ENCODE measurements around the gene PAF1. TPM values are rescaled to one million over a fixed set of nuclear protein-coding genes. Genes with fewer than 3 reads are reported as not detected.

PAF1 gene
- polyA plus RNA-seq, 2 of the 4 experiments (the other 2 are of a cell fraction), result 103 to 110 TPM

- H3K4me3 ChIP-seq, result no peak overlapping the region
- TF ChIP-seq, protein P1, sequence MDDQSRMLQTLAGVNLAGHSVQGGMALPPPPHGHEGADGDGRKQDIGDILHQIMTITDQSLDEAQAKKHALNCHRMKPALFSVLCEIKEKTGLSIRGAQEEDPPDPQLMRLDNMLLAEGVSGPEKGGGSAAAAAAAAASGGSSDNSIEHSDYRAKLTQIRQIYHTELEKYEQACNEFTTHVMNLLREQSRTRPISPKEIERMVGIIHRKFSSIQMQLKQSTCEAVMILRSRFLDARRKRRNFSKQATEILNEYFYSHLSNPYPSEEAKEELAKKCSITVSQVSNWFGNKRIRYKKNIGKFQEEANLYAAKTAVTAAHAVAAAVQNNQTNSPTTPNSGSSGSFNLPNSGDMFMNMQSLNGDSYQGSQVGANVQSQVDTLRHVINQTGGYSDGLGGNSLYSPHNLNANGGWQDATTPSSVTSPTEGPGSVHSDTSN (IDR thresholded peaks at IDR 0.05), result no peak
- TF ChIP-seq ZFP36 (IDR thresholded peaks at IDR 0.05; ENCODE audit: borderline replicate concordance, partially characterized antibody), result peak; percentile 69
- ChIA-PET POLR2A (no interaction called here), CTCF (interaction anchor here (1.3 to 12.2 kb wide), 8 partner anchors 8 to 406 kb away, joined by 3 to 133 read pairs (median 9); partner anchors contain the start of genes FBXO17, MRPS12 and SARS2)
- DNase-seq (ENCODE audit: low read depth in 1 of 2, low spot score in 1 of 2) (no peak), FAIRE-seq (no peak), ATAC-seq (no peak)
- 44% methylated on average over 3 of the region's 3 CpGs for WGBS (ENCODE audit: missing lambda C conversion rate)
- peaks cover 15% of the 10 kb centered on the region for H3K4me1 ChIP-seq
- H3K4me2 ChIP-seq, result no peak overlapping the region
- H3K27ac ChIP-seq, result no peak overlapping the region
- no peaks in the 10 kb centered on the region for H3K9me3 ChIP-seq
These were observed 54.4 kb downstream of the PAF1 start for GRCh38 chr19:39336483-39336882.

Small RNA genes lying within 50 kb of the gene (small RNA-seq; reads per million reads assigned to genes)
- gene AC011445.2, result 0 to 3.0 (median 0.06) reads per million in 6 experiments
- 0 to 0.04 (median 0) reads per million in 6 experiments for gene MIR4530
- gene RN7SL566P, result 0 reads per million in 6 experiments

Other genes starting within 250 kb of the PAF1 start
- 0.90 and 1.1 TPM in 2 replicates for gene NCCRP1, start 194.1 kb downstream of the PAF1 start, polyA plus RNA-seq (2011; rRNA removed)
- 0.71 to 1.1 TPM (median 0.99 TPM) in 3 replicates for gene NCCRP1, start 194.1 kb downstream of the PAF1 start, polyA plus RNA-seq (2017; fragmentation: RNase III; extraction: RNeasy Plus Mini Kit Qiagen cat#74134 plus additional on column Dnase treatment)
- gene SYCN, start 186.8 kb downstream of the PAF1 start, polyA plus RNA-seq (2011; rRNA removed), result not detected in 2 replicates
- not detected in 3 replicates for gene SYCN, start 186.8 kb downstream of the PAF1 start, polyA plus RNA-seq (2017; fragmentation: RNase III; extraction: RNeasy Plus Mini Kit Qiagen cat#74134 plus additional on column Dnase treatment)
- gene IFNL3, start 146.1 kb downstream of the PAF1 start, polyA plus RNA-seq (2011; rRNA removed), result not detected in 2 replicates
- not detected in 3 replicates for gene IFNL3, start 146.1 kb downstream of the PAF1 start, polyA plus RNA-seq (2017; fragmentation: RNase III; extraction: RNeasy Plus Mini Kit Qiagen cat#74134 plus additional on column Dnase treatment)
- not detected in 2 replicates for gene IFNL4, start 142.2 kb downstream of the PAF1 start, polyA plus RNA-seq (2011; rRNA removed)
- gene IFNL4, start 142.2 kb downstream of the PAF1 start, polyA plus RNA-seq (2017; fragmentation: RNase III; extraction: RNeasy Plus Mini Kit Qiagen cat#74134 plus additional on column Dnase treatment), result not detected in 3 replicates
- gene IFNL2, start 122.7 kb downstream of the PAF1 start, polyA plus RNA-seq (2011; rRNA removed), result not detected in 2 replicates
- gene IFNL2, start 122.7 kb downstream of the PAF1 start, polyA plus RNA-seq (2017; fragmentation: RNase III; extraction: RNeasy Plus Mini Kit Qiagen cat#74134 plus additional on column Dnase treatment), result not detected in 3 replicates
- gene IFNL1, start 94.7 kb downstream of the PAF1 start, polyA plus RNA-seq (2011; rRNA removed), result not detected in 2 replicates
- gene IFNL1, start 94.7 kb downstream of the PAF1 start, polyA plus RNA-seq (2017; fragmentation: RNase III; extraction: RNeasy Plus Mini Kit Qiagen cat#74134 plus additional on column Dnase treatment), result not detected in 3 replicates
- 1.1 and 1.6 TPM in 2 replicates for gene LRFN1, start 70.2 kb downstream of the PAF1 start, polyA plus RNA-seq (2011; rRNA removed)
- 7.9 to 9.1 TPM (median 8.7 TPM) in 3 replicates for gene LRFN1, start 70.2 kb downstream of the PAF1 start, polyA plus RNA-seq (2017; fragmentation: RNase III; extraction: RNeasy Plus Mini Kit Qiagen cat#74134 plus additional on column Dnase treatment)
- 0.37 TPM in 1 of 2 replicates, not detected in the other for gene GMFG, start 55.1 kb downstream of the PAF1 start, polyA plus RNA-seq (2011; rRNA removed)
- gene GMFG, start 55.1 kb downstream of the PAF1 start, polyA plus RNA-seq (2017; fragmentation: RNase III; extraction: RNeasy Plus Mini Kit Qiagen cat#74134 plus additional on column Dnase treatment), result 0.47 TPM in 1 of 3 replicates, not detected in the others
- 82.1 and 101 TPM in 2 replicates for gene SAMD4B, start 48.7 kb downstream of the PAF1 start, polyA plus RNA-seq (2011; rRNA removed)
- 113 to 118 TPM (median 116 TPM) in 3 replicates for gene SAMD4B, start 48.7 kb downstream of the PAF1 start, polyA plus RNA-seq (2017; fragmentation: RNase III; extraction: RNeasy Plus Mini Kit Qiagen cat#74134 plus additional on column Dnase treatment)
- 55.7 and 57.5 TPM in 2 replicates for gene MED29, start 272 bp upstream of the PAF1 start, polyA plus RNA-seq (2011; rRNA removed)
- gene MED29, start 272 bp upstream of the PAF1 start, polyA plus RNA-seq (2017; fragmentation: RNase III; extraction: RNeasy Plus Mini Kit Qiagen cat#74134 plus additional on column Dnase treatment), result 47.7 to 50.7 TPM (median 48.7 TPM) in 3 replicates
- gene ZFP36, start 15.7 kb upstream of the PAF1 start, polyA plus RNA-seq (2011; rRNA removed), result 29.1 and 35.6 TPM in 2 replicates
- gene ZFP36, start 15.7 kb upstream of the PAF1 start, polyA plus RNA-seq (2017; fragmentation: RNase III; extraction: RNeasy Plus Mini Kit Qiagen cat#74134 plus additional on column Dnase treatment), result 16.5 to 22.1 TPM (median 18.3 TPM) in 3 replicates
- gene PLEKHG2, start 21.6 kb upstream of the PAF1 start, polyA plus RNA-seq (2011; rRNA removed), result 21.6 and 35.1 TPM in 2 replicates
- 32.2 to 41.7 TPM (median 39.1 TPM) in 3 replicates for gene PLEKHG2, start 21.6 kb upstream of the PAF1 start, polyA plus RNA-seq (2017; fragmentation: RNase III; extraction: RNeasy Plus Mini Kit Qiagen cat#74134 plus additional on column Dnase treatment)
- 4,855 and 5,722 TPM in 2 replicates for gene RPS16, start 44.8 kb upstream of the PAF1 start, polyA plus RNA-seq (2011; rRNA removed)
- 4,280 to 4,348 TPM (median 4,297 TPM) in 3 replicates for gene RPS16, start 44.8 kb upstream of the PAF1 start, polyA plus RNA-seq (2017; fragmentation: RNase III; extraction: RNeasy Plus Mini Kit Qiagen cat#74134 plus additional on column Dnase treatment)
- 133 and 186 TPM in 2 replicates for gene SUPT5H, start 54.5 kb upstream of the PAF1 start, polyA plus RNA-seq (2011; rRNA removed)
- gene SUPT5H, start 54.5 kb upstream of the PAF1 start, polyA plus RNA-seq (2017; fragmentation: RNase III; extraction: RNeasy Plus Mini Kit Qiagen cat#74134 plus additional on column Dnase treatment), result 200 to 223 TPM (median 222 TPM) in 3 replicates
- 234 and 246 TPM in 2 replicates for gene TIMM50, start 89.7 kb upstream of the PAF1 start, polyA plus RNA-seq (2011; rRNA removed)
- 196 to 206 TPM (median 204 TPM) in 3 replicates for gene TIMM50, start 89.7 kb upstream of the PAF1 start, polyA plus RNA-seq (2017; fragmentation: RNase III; extraction: RNeasy Plus Mini Kit Qiagen cat#74134 plus additional on column Dnase treatment)
- gene DLL3, start 107.8 kb upstream of the PAF1 start, polyA plus RNA-seq (2011; rRNA removed), result 6.8 and 8.3 TPM in 2 replicates
- 6.7 TPM in 3 replicates for gene DLL3, start 107.8 kb upstream of the PAF1 start, polyA plus RNA-seq (2017; fragmentation: RNase III; extraction: RNeasy Plus Mini Kit Qiagen cat#74134 plus additional on column Dnase treatment)
- not detected in 2 replicates for gene SELENOV, start 124.0 kb upstream of the PAF1 start, polyA plus RNA-seq (2011; rRNA removed)
- gene SELENOV, start 124.0 kb upstream of the PAF1 start, polyA plus RNA-seq (2017; fragmentation: RNase III; extraction: RNeasy Plus Mini Kit Qiagen cat#74134 plus additional on column Dnase treatment), result not detected in 3 replicates
- 9.4 and 10.9 TPM in 2 replicates for gene EID2B, start 141.7 kb upstream of the PAF1 start, polyA plus RNA-seq (2011; rRNA removed)
- gene EID2B, start 141.7 kb upstream of the PAF1 start, polyA plus RNA-seq (2017; fragmentation: RNase III; extraction: RNeasy Plus Mini Kit Qiagen cat#74134 plus additional on column Dnase treatment), result 9.2 to 10.1 TPM (median 9.3 TPM) in 3 replicates
- 23.2 and 26.1 TPM in 2 replicates for gene EID2, start 149.1 kb upstream of the PAF1 start, polyA plus RNA-seq (2011; rRNA removed)
- gene EID2, start 149.1 kb upstream of the PAF1 start, polyA plus RNA-seq (2017; fragmentation: RNase III; extraction: RNeasy Plus Mini Kit Qiagen cat#74134 plus additional on column Dnase treatment), result 49.2 to 53.0 TPM (median 52.9 TPM) in 3 replicates
- gene LGALS13, start 211.4 kb upstream of the PAF1 start, polyA plus RNA-seq (2011; rRNA removed), result not detected in 2 replicates
- gene LGALS13, start 211.4 kb upstream of the PAF1 start, polyA plus RNA-seq (2017; fragmentation: RNase III; extraction: RNeasy Plus Mini Kit Qiagen cat#74134 plus additional on column Dnase treatment), result not detected in 3 replicates